T-helper 2 cell treated with Interferon-gamma antibody and Interleukin-4, amounts not matched to agents 5 μg/mL and 100 μg/mL, for 36 hours (primary cell): ENCODE results near the gene CHST13.

Source experiments
- DNase-seq: peaks from one replicate; pipeline ENCODE4 v3.0.0; 2021; ENCODE audit warnings: low spot score
- H3K27ac Mint-ChIP-seq: one replicate; pipeline ENCODE4 v1.8.0; 2021; ENCODE audit warnings: mild to moderate bottlenecking, mixed read lengths
- H3K27me3 Mint-ChIP-seq: one replicate; pipeline ENCODE4 v1.8.0; 2021; ENCODE audit warnings: low read depth, mixed read lengths
- H3K36me3 Mint-ChIP-seq: one replicate; pipeline ENCODE4 v1.8.0; 2021; ENCODE audit warnings: low read depth, mixed read lengths
- H3K4me1 Mint-ChIP-seq: one replicate; pipeline ENCODE4 v1.8.0; 2021; ENCODE audit warnings: low read depth, mixed read lengths
- H3K4me3 Mint-ChIP-seq: one replicate; pipeline ENCODE4 v1.8.0; 2022; ENCODE audit warnings: mild to moderate bottlenecking, moderate library complexity, mixed read lengths
- H3K9me3 Mint-ChIP-seq: one replicate; pipeline ENCODE4 v1.8.0; 2021; ENCODE audit warnings: mixed read lengths

Gene CHST13

GRCh38 chr3:126551121-126551838 is 27.3 kb downstream of the CHST13 start:
- no peak overlapping the region for H3K4me3 Mint-ChIP-seq
- DNase-seq, result no peak
- no peaks in the 10 kb centered on the region for H3K36me3 Mint-ChIP-seq

GRCh38 chr3:126551839-126552687 is 28.1 kb downstream of the CHST13 start:
- no peak for DNase-seq
- H3K4me1 Mint-ChIP-seq, result no peaks in the 10 kb centered on the region
- H3K27ac Mint-ChIP-seq, result no peak overlapping the region
- H3K9me3 Mint-ChIP-seq, result no peaks in the 10 kb centered on the region
- H3K4me3 Mint-ChIP-seq, result no peak overlapping the region
- H3K27me3 Mint-ChIP-seq, result no peaks in the 10 kb centered on the region
- H3K36me3 Mint-ChIP-seq, result no peaks in the 10 kb centered on the region

More at GRCh38 chr3:126551121-126551838, 27.3 kb downstream of the CHST13 start:
- H3K27me3 Mint-ChIP-seq, result no peaks in the 10 kb centered on the region
- H3K9me3 Mint-ChIP-seq, result no peaks in the 10 kb centered on the region
- H3K27ac Mint-ChIP-seq, result no peak overlapping the region
- no peaks in the 10 kb centered on the region for H3K4me1 Mint-ChIP-seq

GRCh38 chr3:126552688-126553283 is 28.8 kb downstream of the CHST13 start:
- Mint-ChIP-seq H3K4me1 (no peaks in the 10 kb centered on the region), H3K9me3 (no peaks in the 10 kb centered on the region), H3K27me3 (no peaks in the 10 kb centered on the region), H3K27ac (no peak overlapping the region), H3K4me3 (no peak overlapping the region), H3K36me3 (no peaks in the 10 kb centered on the region)
- DNase-seq, result no peak

DNA sequence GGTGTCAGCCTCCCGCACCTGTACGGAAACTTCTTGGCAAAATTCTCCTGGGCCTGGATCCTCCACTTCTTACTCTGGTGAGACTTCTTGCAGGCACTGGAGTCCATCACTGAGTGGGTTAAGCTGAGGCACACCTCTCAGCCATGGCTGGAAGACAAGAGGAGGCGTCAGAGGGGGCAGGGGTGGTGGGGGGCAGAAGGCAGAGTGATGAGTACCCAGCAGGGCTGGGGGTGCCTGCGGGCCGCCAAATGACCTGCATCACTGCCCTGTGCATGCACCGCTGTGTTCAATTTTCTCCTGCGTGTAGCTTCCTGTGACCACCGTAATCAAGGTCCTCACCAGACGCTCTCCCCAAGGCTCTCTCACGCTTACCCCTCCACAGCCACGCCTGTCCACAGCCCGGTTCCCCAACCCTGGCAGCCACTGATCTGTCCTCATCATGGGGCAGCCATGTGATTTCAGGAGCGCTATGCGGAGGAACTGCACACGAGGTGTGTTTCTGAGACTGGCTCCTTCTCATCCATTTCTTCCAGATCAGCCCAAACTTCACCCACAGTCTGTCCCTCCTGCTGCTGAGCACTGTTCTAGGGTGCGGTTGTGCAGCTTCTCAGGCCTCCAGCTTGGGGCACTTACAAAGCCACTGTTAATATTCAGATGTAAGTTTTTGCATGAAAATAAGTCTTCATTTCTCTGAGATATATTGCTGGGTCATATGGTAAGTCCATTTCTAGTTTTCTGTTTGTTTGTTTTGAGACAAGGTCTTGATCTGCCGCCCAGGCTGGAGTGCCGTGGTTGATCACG is 29.5 kb downstream of the CHST13 start:
- H3K4me1 Mint-ChIP-seq, result no peaks in the 10 kb centered on the region
- DNase-seq, result no peak
- no peak overlapping the region for H3K4me3 Mint-ChIP-seq
- no peak overlapping the region for H3K27ac Mint-ChIP-seq
- no peaks in the 10 kb centered on the region for H3K9me3 Mint-ChIP-seq
- H3K27me3 Mint-ChIP-seq, result no peaks in the 10 kb centered on the region
- no peaks in the 10 kb centered on the region for H3K36me3 Mint-ChIP-seq

- DNase-seq, result no peak
- no peak overlapping the region for H3K27ac Mint-ChIP-seq
- H3K36me3 Mint-ChIP-seq, result no peaks in the 10 kb centered on the region
- no peak overlapping the region for H3K4me3 Mint-ChIP-seq
- no peaks in the 10 kb centered on the region for H3K9me3 Mint-ChIP-seq
- H3K4me1 Mint-ChIP-seq, result no peaks in the 10 kb centered on the region
- no peaks in the 10 kb centered on the region for H3K27me3 Mint-ChIP-seq
Observed at GRCh38 chr3:126554560-126555525, 30.9 kb downstream of the CHST13 start.

GRCh38 chr3:126555795-126556636 is 32.1 kb downstream of the CHST13 start:
- DNase-seq, result no peak
- no peak overlapping the region for H3K27ac Mint-ChIP-seq
- H3K9me3 Mint-ChIP-seq, result no peaks in the 10 kb centered on the region
- no peaks in the 10 kb centered on the region for H3K4me1 Mint-ChIP-seq
- peaks cover 7% of the 10 kb centered on the region for H3K27me3 Mint-ChIP-seq
- no peak overlapping the region for H3K4me3 Mint-ChIP-seq
- H3K36me3 Mint-ChIP-seq, result no peaks in the 10 kb centered on the region

DNA sequence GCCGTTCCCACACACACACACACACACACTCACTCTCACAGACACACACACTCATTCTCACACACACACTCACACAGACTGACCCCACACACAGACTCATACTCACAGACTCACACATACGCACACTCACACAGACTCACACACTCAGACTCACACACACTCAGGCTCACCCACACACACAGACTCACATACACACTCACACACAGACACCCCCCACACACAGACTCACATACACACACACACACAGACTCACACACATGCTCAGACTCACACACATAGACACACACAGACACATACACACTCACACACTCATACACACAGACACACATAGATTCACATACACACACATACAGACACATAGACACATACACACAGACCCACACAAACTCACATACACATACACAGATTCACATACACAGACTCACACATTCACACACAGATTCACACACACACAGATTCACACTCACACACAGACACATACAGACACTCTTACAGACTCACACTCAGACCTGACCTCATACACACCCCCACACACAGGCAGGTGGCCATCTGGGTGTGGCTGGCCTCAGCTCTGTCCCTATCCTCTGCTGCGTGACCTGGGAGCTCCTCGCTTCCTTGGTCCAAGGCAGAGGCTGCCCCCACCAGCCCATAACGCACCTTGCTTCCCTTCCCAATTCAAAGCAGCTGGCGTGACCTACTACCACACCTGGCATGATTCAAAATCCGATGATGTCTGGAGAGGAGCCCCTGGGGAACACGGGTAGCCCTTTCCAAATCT is 32.9 kb downstream of the CHST13 start:
- Mint-ChIP-seq H3K4me1 (no peaks in the 10 kb centered on the region), H3K27me3 (peaks cover 11% of the 10 kb centered on the region), H3K27ac (no peak overlapping the region), H3K4me3 (no peak overlapping the region), H3K36me3 (no peaks in the 10 kb centered on the region), H3K9me3 (no peaks in the 10 kb centered on the region)
- DNase-seq, result no peak

GRCh38 chr3:126557415-126557745 is 33.4 kb downstream of the CHST13 start:
- Mint-ChIP-seq H3K9me3 (no peaks in the 10 kb centered on the region), H3K4me1 (no peaks in the 10 kb centered on the region), H3K27me3 (peaks cover 15% of the 10 kb centered on the region), H3K4me3 (no peak overlapping the region), H3K36me3 (no peaks in the 10 kb centered on the region), H3K27ac (no peak overlapping the region)
- DNase-seq, result no peak

- no peak overlapping the region for H3K4me3 Mint-ChIP-seq
- no peaks in the 10 kb centered on the region for H3K9me3 Mint-ChIP-seq
- no peak overlapping the region for H3K27ac Mint-ChIP-seq
- DNase-seq, result no peak
- H3K27me3 Mint-ChIP-seq, result peaks cover 19% of the 10 kb centered on the region
- no peaks in the 10 kb centered on the region for H3K4me1 Mint-ChIP-seq
- no peaks in the 10 kb centered on the region for H3K36me3 Mint-ChIP-seq
Observed at GRCh38 chr3:126557761-126558160, 33.8 kb downstream of the CHST13 start.

DNA sequence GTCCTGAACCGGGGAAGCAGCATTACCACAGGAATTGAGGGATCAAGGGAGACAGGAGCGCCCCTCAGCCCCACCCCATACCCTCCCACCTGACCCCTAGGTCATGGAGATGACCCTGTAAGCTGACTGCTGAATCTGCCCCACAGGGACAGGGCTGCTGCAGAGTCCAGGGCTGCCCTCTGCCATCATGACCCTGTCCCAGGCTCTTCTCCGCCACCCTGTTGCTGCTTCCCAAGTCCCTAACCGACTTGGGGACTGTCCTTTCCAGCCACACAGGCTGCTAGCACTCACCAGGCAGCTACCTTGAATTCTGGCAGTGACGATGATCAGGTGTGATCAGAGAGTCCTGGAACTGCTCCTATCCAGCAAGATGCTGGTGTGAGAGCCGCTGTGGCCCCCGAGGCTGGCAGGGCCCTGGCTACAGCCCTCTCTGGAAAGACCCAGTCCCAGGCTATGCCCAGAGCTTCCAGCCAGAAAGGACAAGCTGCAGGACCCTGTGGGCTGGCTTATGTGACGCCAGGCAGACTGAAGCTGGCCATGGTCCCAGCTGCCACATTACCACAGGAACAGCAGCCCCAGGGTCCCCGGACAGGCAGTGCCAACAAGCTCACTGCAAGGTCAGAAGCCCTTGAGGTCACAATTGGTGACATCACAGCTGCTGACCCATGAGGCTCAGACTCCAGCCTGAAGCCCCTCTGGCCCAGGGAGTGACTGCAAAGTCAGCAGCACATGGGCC is 34.5 kb downstream of the CHST13 start, which contains the start of gene C3orf22:
C3orf22 (minus strand) TSS at position 597 of the 736 bp plus-strand sequence. CDS start 5,542 bp downstream, outside the sequence.
- Mint-ChIP-seq H3K27ac (no peak within 1 kb of the TSS), H3K36me3 (no peaks in the 10 kb centered on the region), H3K4me1 (no peaks in the 10 kb centered on the region), H3K4me3 (no peak within 1 kb of the TSS), H3K9me3 (no peaks in the 10 kb centered on the region), H3K27me3 (peaks cover 21% of the 10 kb centered on the region)
- DNase-seq, result no peak

GRCh38 chr3:126562737-126563276 is 38.9 kb downstream of the CHST13 start:
- Mint-ChIP-seq H3K27ac (no peak overlapping the region), H3K27me3 (peaks cover 37% of the 10 kb centered on the region)

More at GRCh38 chr3:126562737-126563276, 38.9 kb downstream of the CHST13 start:
- Mint-ChIP-seq H3K4me3 (no peak overlapping the region), H3K4me1 (no peaks in the 10 kb centered on the region), H3K36me3 (no peaks in the 10 kb centered on the region), H3K9me3 (no peaks in the 10 kb centered on the region)
- DNase-seq, result no peak
